Measurements from ENCODE around the gene MGAT3. TPM values are rescaled to one million over a fixed set of nuclear protein-coding genes. Genes with fewer than 3 reads are reported as not detected.

MGAT3 gene
- total and polyA plus RNA-seq, 10 donors = 1.3 to 14.4 (median 9.1) TPM

DNA sequence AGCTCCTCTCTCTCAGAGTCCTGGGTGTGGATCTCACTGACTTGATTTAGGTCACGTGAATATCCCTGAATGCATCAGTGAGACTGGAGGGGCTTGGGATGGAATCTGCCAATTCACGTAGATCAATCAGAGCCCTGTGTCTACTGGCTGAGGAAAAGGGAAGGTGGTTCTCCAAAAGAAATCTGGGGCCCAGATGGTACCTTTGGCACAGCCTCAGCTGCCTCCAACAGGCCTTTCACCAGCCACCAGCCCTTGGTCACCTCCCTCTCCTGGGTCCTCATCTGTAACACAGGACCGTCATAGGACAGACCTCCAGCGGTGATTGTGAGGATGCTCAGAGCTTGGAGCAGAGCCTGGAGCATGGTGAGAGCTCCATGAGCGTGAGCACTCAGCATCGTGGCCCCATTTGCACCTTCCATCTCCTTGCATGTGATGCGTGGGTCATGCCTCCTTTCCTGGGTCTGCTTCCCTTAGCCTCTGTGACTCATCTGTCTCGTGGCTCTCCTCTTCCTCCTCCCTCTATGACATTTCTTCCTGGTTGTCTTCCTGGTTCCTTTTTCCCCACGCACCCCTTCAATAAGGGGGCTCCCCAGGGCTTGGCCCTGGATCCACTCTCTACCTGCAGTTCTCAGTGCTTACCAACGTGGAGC lies 37.8 kb downstream of the MGAT3 start:
- Histone ChIP-seq H3K27me3 (replicated peaks in 1 of 7) (no peaks in the 10 kb centered on the region), H3K9me3 (no peaks in the 10 kb centered on the region), H3K4me1 (peaks cover 5 to 56% (median 21%) of the 10 kb centered on the region in 6 donors), H3K27ac (peak overlapping the region in 1 of 8 donors; percentile 57), H3K4me3 (no peak overlapping the region), H3K36me3 (no peaks in the 10 kb centered on the region)
- 72 to 83% (median 76%) methylated on average over 10 of the region's 10 CpGs for WGBS, 5 donors
- TF ChIP-seq POLR2AphosphoS5 (IDR thresholded peaks at IDR 0.05) (no peak), POLR2A (IDR thresholded peaks at IDR 0.05) (no peak)
- TF ChIP-seq, protein P1, sequence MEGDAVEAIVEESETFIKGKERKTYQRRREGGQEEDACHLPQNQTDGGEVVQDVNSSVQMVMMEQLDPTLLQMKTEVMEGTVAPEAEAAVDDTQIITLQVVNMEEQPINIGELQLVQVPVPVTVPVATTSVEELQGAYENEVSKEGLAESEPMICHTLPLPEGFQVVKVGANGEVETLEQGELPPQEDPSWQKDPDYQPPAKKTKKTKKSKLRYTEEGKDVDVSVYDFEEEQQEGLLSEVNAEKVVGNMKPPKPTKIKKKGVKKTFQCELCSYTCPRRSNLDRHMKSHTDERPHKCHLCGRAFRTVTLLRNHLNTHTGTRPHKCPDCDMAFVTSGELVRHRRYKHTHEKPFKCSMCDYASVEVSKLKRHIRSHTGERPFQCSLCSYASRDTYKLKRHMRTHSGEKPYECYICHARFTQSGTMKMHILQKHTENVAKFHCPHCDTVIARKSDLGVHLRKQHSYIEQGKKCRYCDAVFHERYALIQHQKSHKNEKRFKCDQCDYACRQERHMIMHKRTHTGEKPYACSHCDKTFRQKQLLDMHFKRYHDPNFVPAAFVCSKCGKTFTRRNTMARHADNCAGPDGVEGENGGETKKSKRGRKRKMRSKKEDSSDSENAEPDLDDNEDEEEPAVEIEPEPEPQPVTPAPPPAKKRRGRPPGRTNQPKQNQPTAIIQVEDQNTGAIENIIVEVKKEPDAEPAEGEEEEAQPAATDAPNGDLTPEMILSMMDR (IDR thresholded peaks at IDR 0.05 in 8 of 11, conservative IDR thresholded peaks at IDR 0.05 in 3 of 11) = no peak
- no peak for DNase-seq
- intact Hi-C loops (cut with DNase I; ENCODE audit: low total_unique reads) = loop anchor here (5.0 to 10.0 kb wide), 2 partner anchors 33 to 90 kb away; no protein-coding TSS in a partner anchor

DNA sequence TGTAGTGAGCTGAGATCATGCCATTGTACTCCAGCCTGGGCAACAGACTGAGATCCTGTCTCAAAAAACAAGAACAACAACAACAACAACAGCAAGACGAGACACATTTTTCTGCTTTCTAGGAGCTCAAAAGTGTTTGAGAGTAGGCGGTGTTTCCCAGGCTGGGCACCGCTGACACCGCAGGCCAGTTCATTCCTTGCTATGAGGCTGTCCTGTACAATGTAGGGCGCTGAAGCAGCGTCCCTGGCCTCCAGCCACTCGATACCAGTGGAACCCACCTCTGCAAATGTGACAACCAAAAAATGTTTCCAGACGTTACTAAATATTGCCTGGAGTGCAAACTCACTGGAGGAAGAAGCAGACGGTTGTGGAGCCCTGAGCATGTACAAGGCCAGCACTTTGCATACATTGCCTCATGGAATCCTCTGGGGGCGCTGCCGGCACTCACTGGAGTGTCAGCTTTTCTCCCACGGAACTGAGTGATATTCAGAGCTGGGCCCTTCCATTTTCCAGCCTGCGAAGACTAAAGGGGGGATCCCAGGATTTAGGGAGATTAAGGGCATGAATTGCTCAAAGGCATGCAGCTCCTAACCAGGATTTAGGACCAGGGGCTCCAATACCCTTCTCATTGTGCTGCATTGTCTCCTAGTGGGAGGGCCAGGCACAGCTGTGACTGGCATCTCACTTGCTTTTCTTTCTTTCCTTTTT lies 39.5 kb downstream of the MGAT3 start:
- H3K4me3 ChIP-seq = no peak overlapping the region
- no peaks in the 10 kb centered on the region for H3K36me3 ChIP-seq
- intact Hi-C loops (cut with DNase I; ENCODE audit: low total_unique reads) = loop anchor here (10.0 kb wide), 1 partner anchor 91 kb away; no protein-coding TSS in a partner anchor
- TF ChIP-seq, protein P1 (IDR thresholded peaks at IDR 0.05 in 8 of 11, conservative IDR thresholded peaks at IDR 0.05 in 3 of 11) = peak; percentile 45 to 90 (median 78)
- no peak for TF ChIP-seq POLR2A (IDR thresholded peaks at IDR 0.05)
- TF ChIP-seq POLR2AphosphoS5 (IDR thresholded peaks at IDR 0.05) = no peak
- H3K27me3 ChIP-seq (replicated peaks in 1 of 7) = no peaks in the 10 kb centered on the region
- peaks cover under 1 to 47% (median 15%) of the 10 kb centered on the region in 6 donors for H3K4me1 ChIP-seq
- peak; percentile 89 for DNase-seq
- no peaks in the 10 kb centered on the region for H3K9me3 ChIP-seq
- 40 to 45% (median 42%) methylated on average over 12 to 13 of the region's 13 CpGs for WGBS, 5 donors
- H3K27ac ChIP-seq = peak overlapping the region in 4 of 8 donors; percentile 23 to 57 (median 37)

DNA sequence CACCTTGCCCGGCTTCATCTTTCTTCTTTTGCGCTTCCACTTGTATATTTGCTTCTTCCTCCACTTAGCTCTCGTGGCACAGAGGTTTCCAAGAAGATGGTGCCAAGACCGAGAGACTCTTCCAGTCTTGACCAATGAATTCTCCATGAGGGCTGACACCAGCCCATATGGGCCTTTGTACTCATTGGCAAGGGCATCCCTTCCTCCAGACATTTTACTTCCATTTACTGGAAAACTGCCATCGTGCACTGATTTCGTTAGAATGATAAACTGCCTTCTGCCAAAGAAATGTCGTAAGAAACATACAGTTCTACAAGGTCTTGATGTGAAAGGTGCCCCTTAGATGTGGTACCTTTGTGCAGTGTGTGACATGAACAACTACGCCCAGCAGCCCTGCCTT lies 40.6 kb downstream of the MGAT3 start:
- no peak overlapping the region for H3K27ac ChIP-seq
- H3K27me3 ChIP-seq (replicated peaks in 1 of 7) = no peaks in the 10 kb centered on the region
- WGBS, 5 donors = 86 to 90% (median 87%) methylated on average over 8 of the region's 8 CpGs
- no peaks in the 10 kb centered on the region for H3K9me3 ChIP-seq
- H3K36me3 ChIP-seq = no peaks in the 10 kb centered on the region
- no peak for TF ChIP-seq POLR2AphosphoS5 (IDR thresholded peaks at IDR 0.05)
- TF ChIP-seq, protein P1 (IDR thresholded peaks at IDR 0.05 in 8 of 11, conservative IDR thresholded peaks at IDR 0.05 in 3 of 11) = no peak
- no peak for TF ChIP-seq POLR2A (IDR thresholded peaks at IDR 0.05)
- no peak overlapping the region for H3K4me3 ChIP-seq
- DNase-seq = no peak
- intact Hi-C loops (cut with DNase I; ENCODE audit: low total_unique reads) = loop anchor here (10.0 kb wide), 1 partner anchor 93 kb away; no protein-coding TSS in a partner anchor
- H3K4me1 ChIP-seq = peaks cover 4 to 55% (median 24%) of the 10 kb centered on the region in 6 donors

DNA sequence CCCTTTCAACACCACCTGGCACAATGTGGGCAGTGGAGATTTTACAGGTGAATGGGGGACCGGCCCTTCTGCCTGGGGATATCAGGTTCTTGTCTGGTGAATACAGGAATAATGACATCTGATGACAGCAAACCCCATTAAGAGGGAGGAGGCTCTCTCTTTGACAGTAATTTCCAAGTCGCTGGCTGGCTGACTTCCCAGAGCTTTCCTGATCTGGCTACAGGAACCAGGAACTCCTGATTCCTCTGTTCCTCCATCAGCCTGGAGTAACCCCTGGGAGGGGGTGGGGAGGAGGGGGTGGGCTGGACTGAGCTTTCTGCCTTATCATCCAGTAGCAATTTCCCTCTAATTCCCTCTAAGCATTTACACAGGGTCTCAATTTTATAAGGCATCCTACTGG lies 41.6 kb downstream of the MGAT3 start:
- TF ChIP-seq, protein P1 (IDR thresholded peaks at IDR 0.05 in 8 of 11, conservative IDR thresholded peaks at IDR 0.05 in 3 of 11) = no peak
- TF ChIP-seq POLR2A (IDR thresholded peaks at IDR 0.05) (no peak), POLR2AphosphoS5 (IDR thresholded peaks at IDR 0.05) (no peak)
- 55 to 78% (median 68%) methylated on average over 2 of the region's 2 CpGs for WGBS, 5 donors
- intact Hi-C loops (cut with DNase I; ENCODE audit: low total_unique reads) = loop anchor here (10.0 kb wide), 1 partner anchor 94 kb away; no protein-coding TSS in a partner anchor
- Histone ChIP-seq H3K27me3 (replicated peaks in 1 of 7) (no peaks in the 10 kb centered on the region), H3K4me1 (peaks cover 9 to 60% (median 31%) of the 10 kb centered on the region in 6 donors), H3K36me3 (no peaks in the 10 kb centered on the region), H3K9me3 (no peaks in the 10 kb centered on the region), H3K4me3 (no peak overlapping the region), H3K27ac (no peak overlapping the region)
- DNase-seq = no peak

All from spleen (tissue), 11 donors.